Astrocyte of the spinal cord (primary cell): ENCODE results near the gene BANK1.

Experiments used
- DNase-seq: peaks from one replicate; pipeline ENCODE4 v3.0.0; 2011; ENCODE audit warnings: low read depth, low spot score
- H3K4me3 ChIP-seq: 2 replicates; pipeline ENCODE4 v1.5.1; 2011; ENCODE audit warnings: low read depth, mild to moderate bottlenecking, low read length, moderate library complexity
- CTCF ChIP-seq: IDR thresholded peaks from 2 replicates; pipeline ENCODE4 v1.5.1; 2012; ENCODE audit warnings: low read depth, mild to moderate bottlenecking, low read length, inconsistent platforms
- in situ Hi-C: cut with HindIII; loops from 2 replicates; pipeline ENCODE4 v1.10.0; 2017; ENCODE audit warnings: low sequenced_read_pairs

Gene BANK1

DNA sequence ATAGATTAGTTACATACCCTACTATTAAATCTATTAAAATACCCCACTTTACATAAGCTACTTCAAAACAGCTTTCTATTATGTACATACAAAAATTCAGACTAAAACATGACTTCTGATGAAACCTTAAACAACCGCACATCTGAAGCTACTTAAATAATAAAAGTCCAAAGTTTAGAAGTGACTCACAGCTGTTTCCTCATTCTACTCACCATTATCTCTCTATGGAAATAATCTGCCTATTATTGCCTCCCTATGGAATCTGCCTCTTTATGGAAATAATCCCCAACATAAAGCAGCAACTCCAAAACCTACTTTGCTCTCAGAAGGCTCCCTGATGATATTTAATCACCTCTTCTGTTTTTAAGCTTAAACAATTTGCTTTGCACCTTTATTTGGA, 15.7 kb upstream of the BANK1 start:
- peak; percentile 41 for DNase-seq
- no peak overlapping the region for H3K4me3 ChIP-seq
- in situ Hi-C loops, result no loop called here
- TF ChIP-seq CTCF, result no peak

- no peak for DNase-seq
- TF ChIP-seq CTCF, result no peak
- in situ Hi-C loops, result no loop called here
- H3K4me3 ChIP-seq, result no peak overlapping the region
Observed at GRCh38 chr4:101777431-101777830, 13.1 kb upstream of the BANK1 start.

- no peak for DNase-seq
- in situ Hi-C loops, result no loop called here
- no peak for TF ChIP-seq CTCF
- no peak overlapping the region for H3K4me3 ChIP-seq
Observed at GRCh38 chr4:101780284-101780683, 10.2 kb upstream of the BANK1 start.

DNA sequence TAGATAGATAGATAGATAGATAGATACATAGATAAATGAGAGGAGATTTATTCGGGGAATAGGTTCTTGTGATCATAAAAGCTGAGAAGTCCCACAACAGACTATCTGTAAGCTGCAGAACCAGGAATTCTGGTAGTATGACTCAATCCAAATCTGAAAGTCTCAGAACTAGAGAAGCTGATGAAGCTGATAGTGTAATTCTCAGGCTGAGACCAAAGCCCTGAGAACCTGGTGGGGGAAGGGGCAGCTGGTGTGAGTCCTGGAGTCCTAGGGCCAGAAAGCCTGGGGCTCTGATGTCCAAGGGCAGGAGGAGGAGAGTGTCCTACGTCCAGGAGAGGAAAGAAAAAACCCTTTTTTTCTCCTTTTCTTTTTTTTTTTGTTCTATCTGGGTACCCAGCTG, 8.0 kb upstream of the BANK1 start:
- no peak overlapping the region for H3K4me3 ChIP-seq
- DNase-seq, result no peak
- no peak for TF ChIP-seq CTCF
- in situ Hi-C loops, result no loop called here

- DNase-seq, result no peak
- in situ Hi-C loops, result no loop called here
- H3K4me3 ChIP-seq, result no peak overlapping the region
- no peak for TF ChIP-seq CTCF
Observed at GRCh38 chr4:101784957-101785356, 5.6 kb upstream of the BANK1 start.

DNA sequence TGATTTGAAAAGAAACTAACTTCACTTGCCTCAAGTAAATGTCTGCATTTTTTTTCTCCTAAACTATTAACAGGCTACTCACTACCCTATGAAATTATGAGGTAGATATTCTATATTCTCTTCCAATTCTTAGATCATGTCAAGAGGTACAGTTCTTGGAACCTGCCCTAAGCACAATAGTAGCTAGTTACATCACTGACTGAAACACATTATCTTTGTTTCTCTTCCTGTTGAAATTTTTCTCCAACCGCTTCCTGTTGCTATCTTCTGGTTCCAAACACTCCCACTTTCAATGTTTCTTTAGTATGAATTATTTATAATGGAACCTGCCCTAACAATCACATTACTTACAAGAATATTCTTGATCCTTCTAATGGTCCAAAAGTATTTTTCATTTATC, 5.0 kb upstream of the BANK1 start:
- H3K4me3 ChIP-seq, result no peak overlapping the region
- DNase-seq, result no peak
- TF ChIP-seq CTCF, result no peak
- in situ Hi-C loops, result no loop called here

- no peak overlapping the region for H3K4me3 ChIP-seq
- no peak for TF ChIP-seq CTCF
- in situ Hi-C loops, result no loop called here
Observed at GRCh38 chr4:101787701-101788316, 2.7 kb upstream of the BANK1 start.

More at GRCh38 chr4:101787701-101788316, 2.7 kb upstream of the BANK1 start:
- no peak for DNase-seq
